Neural cell (in vitro differentiated cells): Measurements from ENCODE around the gene TINAGL1. TPM values are rescaled to one million over a fixed set of nuclear protein-coding genes. Genes with fewer than 3 reads are reported as not detected.

ENCODE experiments used
- H2AFZ ChIP-seq: fragments of 200-600, 300-800 bp; sonication (generic), shearing (Covaris generic); 2 replicates; pipeline ENCODE4 v1.6.0; 2014; ENCODE audit warnings: low read depth, mild to moderate bottlenecking, antibody characterized with exemption, low read length, moderate library complexity
- H3F3A ChIP-seq: fragments of 200-600 bp; shearing (Covaris generic); 2 replicates; pipeline ENCODE4 v1.6.1; 2016; ENCODE audit warnings: mild to moderate bottlenecking, moderate library complexity, mixed read lengths, antibody characterized with exemption, low read length; ENCODE audit not compliant: insufficient read depth, poor library complexity, severe bottlenecking
- H3K27ac ChIP-seq: fragments of 200-600, 300-800 bp; sonication (generic), shearing (Covaris generic); 2 replicates; pipeline ENCODE4 v1.5.1; 2014; ENCODE audit warnings: mild to moderate bottlenecking, low read length, moderate library complexity
- H3K27me3 ChIP-seq: fragments of 300-800, 200-600 bp; sonication (generic), shearing (Covaris generic); 2 replicates; pipeline ENCODE4 v1.6.0; 2014; ENCODE audit warnings: mild to moderate bottlenecking, low read depth, low read length, moderate library complexity; ENCODE audit not compliant: insufficient read depth
- H3K36me3 ChIP-seq: fragments of 300-800, 200-600 bp; sonication (generic), shearing (Covaris generic); 2 replicates; pipeline ENCODE4 v1.5.1; 2014; ENCODE audit warnings: mild to moderate bottlenecking, antibody characterized with exemption, low read length, moderate library complexity; ENCODE audit not compliant: insufficient read depth
- H3K4me2 ChIP-seq: fragments of 300-800, 200-600 bp; sonication (generic), shearing (Covaris generic); 2 replicates; pipeline ENCODE4 v1.6.0; 2014; ENCODE audit warnings: mild to moderate bottlenecking, low read length
- H3K4me3 ChIP-seq: fragments of 300-800, 200-600 bp; sonication (generic), shearing (Covaris generic); 2 replicates; pipeline ENCODE4 v1.5.1; 2014; ENCODE audit warnings: mild to moderate bottlenecking, low read length, moderate library complexity
- H3K79me2 ChIP-seq: fragments of 200-600 bp; shearing (Covaris generic); replicated peaks from 2 replicates; pipeline ENCODE4 v1.6.0; 2014; ENCODE audit warnings: mild to moderate bottlenecking, low read length, moderate library complexity; ENCODE audit not compliant: insufficient read depth
- H3K9ac ChIP-seq: fragments of 300-800, 200-600 bp; sonication (generic), shearing (Covaris generic); 2 replicates; pipeline ENCODE4 v1.6.1; 2016; ENCODE audit warnings: mild to moderate bottlenecking, low read length, mixed read lengths
- H3K9me2 ChIP-seq: fragments of 200-600 bp; shearing (Covaris generic); 2 replicates; pipeline ENCODE4 v1.6.1; 2016; ENCODE audit warnings: mild to moderate bottlenecking, low read length, mixed read lengths; ENCODE audit not compliant: insufficient read depth
- H3K9me3 ChIP-seq: fragments of 200-600, 300-800 bp; sonication (generic), shearing (Covaris generic); 2 replicates; pipeline ENCODE4 v1.6.1; 2016; ENCODE audit warnings: mild to moderate bottlenecking, mixed run types, low read length, moderate library complexity, mixed read lengths
- H4K20me1 ChIP-seq: fragments of 200-600 bp; shearing (Covaris generic); 2 replicates; pipeline ENCODE4 v1.6.1; 2016; ENCODE audit warnings: mild to moderate bottlenecking, mixed run types; ENCODE audit not compliant: insufficient read depth
- EP300 ChIP-seq: fragments of 450-650 bp; conservative IDR thresholded peaks from 2 replicates; pipeline ENCODE4 v1.6.1; 2014; ENCODE audit warnings: antibody characterized with exemption, mild to moderate bottlenecking, moderate library complexity; ENCODE audit not compliant: poor library complexity, severe bottlenecking
- EZH2 ChIP-seq: fragments of 200-600, 300-800 bp; shearing (Covaris generic), sonication (generic); IDR thresholded peaks from 2 replicates; pipeline ENCODE4 v1.6.1; 2014; ENCODE audit warnings: antibody characterized with exemption, low read length, borderline replicate concordance, mild to moderate bottlenecking; ENCODE audit not compliant: insufficient read depth, poor library complexity, severe bottlenecking
- MXI1 ChIP-seq: fragments of 450-650 bp; conservative IDR thresholded peaks from 2 replicates; pipeline ENCODE4 v1.6.1; 2014; ENCODE audit warnings: antibody characterized with exemption, mild to moderate bottlenecking; ENCODE audit not compliant: poor library complexity, severe bottlenecking
- POLR2AphosphoS5 ChIP-seq: IDR thresholded peaks from 2 replicates; pipeline ENCODE4 v1.6.1; 2012
- RAD21 ChIP-seq: fragments of 450-650 bp; conservative IDR thresholded peaks from 2 replicates; pipeline ENCODE4 v1.6.1; 2014; ENCODE audit warnings: antibody characterized with exemption, mild to moderate bottlenecking, moderate library complexity
- SMC3 ChIP-seq: fragments of 450-650 bp; conservative IDR thresholded peaks from 2 replicates; pipeline ENCODE4 v1.6.1; 2014; ENCODE audit warnings: antibody characterized with exemption, mild to moderate bottlenecking, moderate library complexity; ENCODE audit not compliant: poor library complexity
- TAF1 ChIP-seq: IDR thresholded peaks from 2 replicates; pipeline ENCODE4 v1.6.1; 2012; ENCODE audit warnings: low read depth
- polyA plus RNA-seq: library from polyadenylated mRNA; depleted of rRNA; stranded (reverse); fragments of >200 nt; gene quantifications from 2 replicates; pipeline ENCODE4 v1.2.3, GENCODE V29; 2014
- TF ChIP-seq, protein P1 (sequence below): IDR thresholded peaks from 2 replicates; pipeline ENCODE4 v1.6.1; 2012; ENCODE audit warnings: borderline replicate concordance
- TF ChIP-seq, protein P2 (sequence below): fragments of 450-650 bp; IDR thresholded peaks from 2 replicates; pipeline ENCODE4 v1.5.1; 2014; ENCODE audit warnings: antibody characterized with exemption, mild to moderate bottlenecking, moderate library complexity; ENCODE audit not compliant: poor library complexity, severe bottlenecking

The TINAGL1 gene
- polyA plus RNA-seq, 1 donor from 2014 or later, result not detected

DNA sequence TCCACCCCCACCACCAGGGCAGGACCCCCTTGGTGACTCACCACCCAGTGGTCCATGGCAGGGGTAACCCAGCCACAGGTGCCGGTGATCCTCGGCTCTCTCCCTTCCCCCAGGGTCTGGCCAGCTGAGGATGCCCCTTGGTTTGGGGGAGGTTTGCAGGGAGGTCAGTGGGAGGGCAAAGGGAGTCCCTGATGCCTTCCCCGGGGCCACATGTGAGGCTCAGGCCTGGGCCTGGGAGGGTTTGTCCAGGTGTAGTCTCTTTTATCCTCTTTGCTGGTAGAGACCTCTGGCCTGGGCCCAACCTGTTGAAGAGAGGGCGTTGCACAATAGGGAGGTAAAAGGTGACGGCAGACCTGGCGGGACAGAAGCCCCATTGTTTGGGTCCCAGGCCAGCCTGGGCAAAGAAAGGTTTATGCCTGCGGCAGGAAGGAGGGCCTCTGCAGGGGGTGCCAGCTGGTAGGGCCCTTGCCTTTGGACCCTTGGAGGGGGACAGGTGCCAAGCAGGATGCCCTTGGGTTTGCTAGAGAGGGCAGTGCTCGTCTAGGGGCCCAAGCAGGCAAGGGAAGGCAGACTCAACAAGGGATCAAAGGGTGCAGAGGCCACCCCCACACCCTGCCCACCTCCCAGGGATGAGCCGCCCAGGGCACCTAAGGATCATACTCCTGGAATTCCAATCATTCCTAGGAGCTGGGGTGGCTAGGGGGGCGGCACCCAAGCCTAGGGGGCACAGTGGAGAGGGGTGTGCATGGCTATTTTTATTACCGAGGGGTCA lies 760 bp upstream of the TINAGL1 start:
- H3F3A ChIP-seq, result no peaks in the 10 kb centered on the region
- no peaks in the 10 kb centered on the region for H4K20me1 ChIP-seq
- no peaks in the 10 kb centered on the region for H3K9me2 ChIP-seq
- H3K4me2 ChIP-seq, result no peak overlapping the region
- no peak overlapping the region for H3K9ac ChIP-seq
- TF ChIP-seq, protein P1, sequence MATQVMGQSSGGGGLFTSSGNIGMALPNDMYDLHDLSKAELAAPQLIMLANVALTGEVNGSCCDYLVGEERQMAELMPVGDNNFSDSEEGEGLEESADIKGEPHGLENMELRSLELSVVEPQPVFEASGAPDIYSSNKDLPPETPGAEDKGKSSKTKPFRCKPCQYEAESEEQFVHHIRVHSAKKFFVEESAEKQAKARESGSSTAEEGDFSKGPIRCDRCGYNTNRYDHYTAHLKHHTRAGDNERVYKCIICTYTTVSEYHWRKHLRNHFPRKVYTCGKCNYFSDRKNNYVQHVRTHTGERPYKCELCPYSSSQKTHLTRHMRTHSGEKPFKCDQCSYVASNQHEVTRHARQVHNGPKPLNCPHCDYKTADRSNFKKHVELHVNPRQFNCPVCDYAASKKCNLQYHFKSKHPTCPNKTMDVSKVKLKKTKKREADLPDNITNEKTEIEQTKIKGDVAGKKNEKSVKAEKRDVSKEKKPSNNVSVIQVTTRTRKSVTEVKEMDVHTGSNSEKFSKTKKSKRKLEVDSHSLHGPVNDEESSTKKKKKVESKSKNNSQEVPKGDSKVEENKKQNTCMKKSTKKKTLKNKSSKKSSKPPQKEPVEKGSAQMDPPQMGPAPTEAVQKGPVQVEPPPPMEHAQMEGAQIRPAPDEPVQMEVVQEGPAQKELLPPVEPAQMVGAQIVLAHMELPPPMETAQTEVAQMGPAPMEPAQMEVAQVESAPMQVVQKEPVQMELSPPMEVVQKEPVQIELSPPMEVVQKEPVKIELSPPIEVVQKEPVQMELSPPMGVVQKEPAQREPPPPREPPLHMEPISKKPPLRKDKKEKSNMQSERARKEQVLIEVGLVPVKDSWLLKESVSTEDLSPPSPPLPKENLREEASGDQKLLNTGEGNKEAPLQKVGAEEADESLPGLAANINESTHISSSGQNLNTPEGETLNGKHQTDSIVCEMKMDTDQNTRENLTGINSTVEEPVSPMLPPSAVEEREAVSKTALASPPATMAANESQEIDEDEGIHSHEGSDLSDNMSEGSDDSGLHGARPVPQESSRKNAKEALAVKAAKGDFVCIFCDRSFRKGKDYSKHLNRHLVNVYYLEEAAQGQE, result no peak
- TF ChIP-seq SMC3, result no peak
- no peak for TF ChIP-seq EP300
- TF ChIP-seq EZH2, result no peak
- TF ChIP-seq, protein P2, sequence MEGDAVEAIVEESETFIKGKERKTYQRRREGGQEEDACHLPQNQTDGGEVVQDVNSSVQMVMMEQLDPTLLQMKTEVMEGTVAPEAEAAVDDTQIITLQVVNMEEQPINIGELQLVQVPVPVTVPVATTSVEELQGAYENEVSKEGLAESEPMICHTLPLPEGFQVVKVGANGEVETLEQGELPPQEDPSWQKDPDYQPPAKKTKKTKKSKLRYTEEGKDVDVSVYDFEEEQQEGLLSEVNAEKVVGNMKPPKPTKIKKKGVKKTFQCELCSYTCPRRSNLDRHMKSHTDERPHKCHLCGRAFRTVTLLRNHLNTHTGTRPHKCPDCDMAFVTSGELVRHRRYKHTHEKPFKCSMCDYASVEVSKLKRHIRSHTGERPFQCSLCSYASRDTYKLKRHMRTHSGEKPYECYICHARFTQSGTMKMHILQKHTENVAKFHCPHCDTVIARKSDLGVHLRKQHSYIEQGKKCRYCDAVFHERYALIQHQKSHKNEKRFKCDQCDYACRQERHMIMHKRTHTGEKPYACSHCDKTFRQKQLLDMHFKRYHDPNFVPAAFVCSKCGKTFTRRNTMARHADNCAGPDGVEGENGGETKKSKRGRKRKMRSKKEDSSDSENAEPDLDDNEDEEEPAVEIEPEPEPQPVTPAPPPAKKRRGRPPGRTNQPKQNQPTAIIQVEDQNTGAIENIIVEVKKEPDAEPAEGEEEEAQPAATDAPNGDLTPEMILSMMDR, result no peak
- TF ChIP-seq POLR2AphosphoS5, result no peak
- no peak for TF ChIP-seq TAF1
- TF ChIP-seq RAD21, result no peak
- TF ChIP-seq MXI1, result no peak
- H3K9me3 ChIP-seq, result no peaks in the 10 kb centered on the region
- H3K4me3 ChIP-seq, result no peak overlapping the region
- H2AFZ ChIP-seq, result no peak overlapping the region
- no peaks in the 10 kb centered on the region for H3K36me3 ChIP-seq
- H3K27me3 ChIP-seq, result peaks cover 4% of the 10 kb centered on the region
- H3K27ac ChIP-seq, result no peak overlapping the region
- H3K79me2 ChIP-seq, result no peaks in the 10 kb centered on the region

DNA sequence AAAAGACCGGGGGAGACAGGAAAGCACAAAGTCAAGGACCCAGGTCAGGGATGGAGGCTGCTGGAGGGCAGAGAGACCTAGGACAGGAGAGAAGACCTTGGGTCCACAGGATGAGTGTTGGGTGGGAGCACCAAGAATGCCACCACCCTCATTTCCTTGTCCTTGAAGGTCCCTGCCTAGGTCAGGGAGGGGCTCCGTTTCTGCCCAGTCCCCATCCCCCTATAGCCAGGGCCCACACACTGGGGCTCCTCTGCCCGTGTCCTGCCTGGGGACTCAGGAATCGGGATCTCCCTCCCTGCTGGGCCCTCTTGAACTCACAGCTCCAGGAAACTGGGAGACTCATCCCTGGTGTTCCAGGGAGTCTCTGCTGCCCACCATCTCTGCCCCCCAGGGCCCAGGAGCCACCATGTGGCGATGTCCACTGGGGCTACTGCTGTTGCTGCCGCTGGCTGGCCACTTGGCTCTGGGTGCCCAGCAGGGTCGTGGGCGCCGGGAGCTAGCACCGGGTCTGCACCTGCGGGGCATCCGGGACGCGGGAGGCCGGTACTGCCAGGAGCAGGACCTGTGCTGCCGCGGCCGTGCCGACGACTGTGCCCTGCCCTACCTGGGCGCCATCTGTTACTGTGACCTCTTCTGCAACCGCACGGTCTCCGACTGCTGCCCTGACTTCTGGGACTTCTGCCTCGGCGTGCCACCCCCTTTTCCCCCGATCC lies 584 bp downstream of the TINAGL1 start:
- no peak overlapping the region for H3K4me2 ChIP-seq

More for the DNA sequence above, 584 bp downstream of the TINAGL1 start:
- no peaks in the 10 kb centered on the region for H3K9me2 ChIP-seq
- H3K79me2 ChIP-seq, result no peaks in the 10 kb centered on the region
- no peak for TF ChIP-seq TAF1
- no peak for TF ChIP-seq MXI1
- TF ChIP-seq RAD21, result no peak
- TF ChIP-seq EP300, result no peak
- TF ChIP-seq, protein P2, result no peak
- no peak for TF ChIP-seq SMC3
- no peak for TF ChIP-seq POLR2AphosphoS5
- TF ChIP-seq, protein P1, result no peak
- TF ChIP-seq EZH2, result no peak
- H3K9ac ChIP-seq, result no peak overlapping the region
- no peaks in the 10 kb centered on the region for H3F3A ChIP-seq
- no peaks in the 10 kb centered on the region for H3K36me3 ChIP-seq
- no peaks in the 10 kb centered on the region for H3K9me3 ChIP-seq
- H2AFZ ChIP-seq, result no peak overlapping the region
- H3K27me3 ChIP-seq, result peaks cover 4% of the 10 kb centered on the region
- no peaks in the 10 kb centered on the region for H4K20me1 ChIP-seq
- no peak overlapping the region for H3K27ac ChIP-seq
- no peak overlapping the region for H3K4me3 ChIP-seq
